HG02943 (cell line): ENCODE measurements around the gene TMEM92.

Source experiments
- ATAC-seq: cut with Tn5 transposase; IDR thresholded peaks from one replicate; pipeline ENCODE4 v1.9.1; 2021; ENCODE audit warnings: mild to moderate bottlenecking, low read depth, moderate library complexity; ENCODE audit not compliant: unreplicated experiment

The TMEM92 gene

GRCh38 chr17:50322271-50322670 lies 48.0 kb downstream of the TMEM92 start:
- no peak for ATAC-seq

- ATAC-seq: no peak
Observed at GRCh38 chr17:50323060-50323459, 48.8 kb downstream of the TMEM92 start.

GRCh38 chr17:50325906-50326305 lies 51.6 kb downstream of the TMEM92 start:
- no peak for ATAC-seq

GRCh38 chr17:50326831-50327364 lies 52.6 kb downstream of the TMEM92 start:
- ATAC-seq: no peak

- ATAC-seq: no peak
Observed at GRCh38 chr17:50328363-50329325, 54.4 kb downstream of the TMEM92 start.

- ATAC-seq: no peak
Observed at GRCh38 chr17:50329716-50330115, 55.5 kb downstream of the TMEM92 start.

GRCh38 chr17:50330151-50330775 lies 56.0 kb downstream of the TMEM92 start:
- no peak for ATAC-seq
